Spleen (tissue), 7 donors: ENCODE results near the gene TRPT1.

Source experiments
- POLR2A ChIP-seq, 3 donors: fragments of 450-650 bp; IDR thresholded peaks; one replicate each; pipeline ENCODE4 v1.5.1; 2017; ENCODE audit warnings: antibody characterized with exemption in 3 of 3, mild to moderate bottlenecking in 1 of 3
- TF ChIP-seq, protein P1 (sequence below), 11 experiments: fragments of 200-600 bp in 7 of 11; fragments of 450-650 bp in 4 of 11; sonication (generic) in 4 of 11; IDR thresholded peaks in 8 of 11; conservative IDR thresholded peaks in 3 of 11; 1 replicate in 7 of 11; 2 replicates in 4 of 11; pipeline versions ENCODE4 v1.4.0 to v1.8.0; 2016 to 2021; ENCODE audit warnings: antibody characterized with exemption in 11 of 11, inconsistent platforms in 4 of 11, mild to moderate bottlenecking in 1 of 11
- donor health status: DM: no; HTN: no; CAD: no; lungs with moderate emphysema.
- donor health status: DM: no; HTN: no; CAD: no.
- donor health status: DM: no; HTN: no; CAD: no.

DNA sequence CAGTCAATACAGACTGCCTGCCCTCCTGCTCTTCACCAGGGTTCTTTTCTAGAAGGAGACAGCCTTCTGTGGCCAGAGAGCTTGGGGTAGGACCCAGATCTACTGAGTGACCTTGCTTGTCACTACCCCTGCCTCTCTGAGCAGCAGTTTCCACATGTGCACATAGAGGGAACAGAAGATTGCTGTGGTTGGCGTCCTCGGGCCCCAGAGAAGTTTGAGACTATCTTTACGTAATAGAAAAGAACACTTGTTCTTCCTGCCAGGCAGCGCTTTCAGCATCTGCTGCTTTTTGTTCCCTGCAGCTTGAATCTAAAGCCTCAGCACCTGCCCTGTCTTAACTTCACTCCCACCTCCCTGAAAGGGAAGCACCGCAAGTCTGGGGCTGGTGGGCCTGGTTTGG lies 13.0 kb upstream of the TRPT1 start:
- TF ChIP-seq, protein P1, sequence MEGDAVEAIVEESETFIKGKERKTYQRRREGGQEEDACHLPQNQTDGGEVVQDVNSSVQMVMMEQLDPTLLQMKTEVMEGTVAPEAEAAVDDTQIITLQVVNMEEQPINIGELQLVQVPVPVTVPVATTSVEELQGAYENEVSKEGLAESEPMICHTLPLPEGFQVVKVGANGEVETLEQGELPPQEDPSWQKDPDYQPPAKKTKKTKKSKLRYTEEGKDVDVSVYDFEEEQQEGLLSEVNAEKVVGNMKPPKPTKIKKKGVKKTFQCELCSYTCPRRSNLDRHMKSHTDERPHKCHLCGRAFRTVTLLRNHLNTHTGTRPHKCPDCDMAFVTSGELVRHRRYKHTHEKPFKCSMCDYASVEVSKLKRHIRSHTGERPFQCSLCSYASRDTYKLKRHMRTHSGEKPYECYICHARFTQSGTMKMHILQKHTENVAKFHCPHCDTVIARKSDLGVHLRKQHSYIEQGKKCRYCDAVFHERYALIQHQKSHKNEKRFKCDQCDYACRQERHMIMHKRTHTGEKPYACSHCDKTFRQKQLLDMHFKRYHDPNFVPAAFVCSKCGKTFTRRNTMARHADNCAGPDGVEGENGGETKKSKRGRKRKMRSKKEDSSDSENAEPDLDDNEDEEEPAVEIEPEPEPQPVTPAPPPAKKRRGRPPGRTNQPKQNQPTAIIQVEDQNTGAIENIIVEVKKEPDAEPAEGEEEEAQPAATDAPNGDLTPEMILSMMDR (IDR thresholded peaks at IDR 0.05 in 8 of 11, conservative IDR thresholded peaks at IDR 0.05 in 3 of 11), result no peak
- no peak for TF ChIP-seq POLR2A (IDR thresholded peaks at IDR 0.05)
